ENCODE data around the gene TEKT2. TPM values are rescaled to one million over a fixed set of nuclear protein-coding genes. Genes with fewer than 3 reads are reported as not detected.
A peak's percentile ranks its signal among the peaks of the same experiment; 100 is the strongest.

TEKT2 gene
- total and polyA plus RNA-seq, 2 of the 8 experiments (the other 6 are each of a cell fraction or from before 2014, with no cell fraction given) = 1.6 to 1.7 TPM

GRCh38 chr1:36070349-36070748, 13.5 kb upstream of the TEKT2 start:
- H4K5ac ChIP-seq (ENCODE audit: insufficient read length, low read depth, low read length) = no peak overlapping the region
- no peak overlapping the region for H2AFZ ChIP-seq (ENCODE audit: low read length)
- no peaks in the 10 kb centered on the region for H3K4me1 ChIP-seq (replicated peaks in 1 of 4; ENCODE audit: control insufficient read depth in 3 of 4, insufficient read depth in 4 of 4, low read length in 3 of 4)
- H4K8ac ChIP-seq (ENCODE audit: extremely low read depth, insufficient read depth, low read length) = no peak overlapping the region
- H3K4me2 ChIP-seq (ENCODE audit: insufficient read depth in 1 of 2, low read depth in 2 of 2, low read length in 2 of 2) = no peak overlapping the region
- H3K18ac ChIP-seq (ENCODE audit: extremely low read depth, low read length) = no peak overlapping the region
- H3K4ac ChIP-seq (replicated peaks; ENCODE audit: insufficient read length, low read depth, low read length) = no peak overlapping the region
- no peak overlapping the region for H3K23ac ChIP-seq (ENCODE audit: insufficient read length)
- no peak overlapping the region for H2BK5ac ChIP-seq (ENCODE audit: low read depth, low read length)
- H3K79me2 ChIP-seq (ENCODE audit: control insufficient read depth in 1 of 2, insufficient read depth in 2 of 2, low read length in 2 of 2) = no peaks in the 10 kb centered on the region
- no peaks in the 10 kb centered on the region for H3K23me2 ChIP-seq (ENCODE audit: low read depth, low read length)
- no peak overlapping the region for H3K4me3 ChIP-seq (ENCODE audit: extremely low read depth in 1 of 4, insufficient read depth in 2 of 4, low read depth in 3 of 4, low read length in 4 of 4)
- no peak overlapping the region for H2BK15ac ChIP-seq (ENCODE audit: low read length)
- H3K56ac ChIP-seq (replicated peaks; ENCODE audit: insufficient read length, low read depth, low read length) = no peak overlapping the region
- no peak overlapping the region for H4K91ac ChIP-seq (replicated peaks; ENCODE audit: insufficient read length, low read length)
- DNase-seq (ENCODE audit: low read depth in 1 of 2, low spot score in 2 of 2) (no peak), FAIRE-seq (peak; percentile 28)
- no peak overlapping the region for H2BK20ac ChIP-seq (ENCODE audit: low read length)
- H3K27me3 ChIP-seq (replicated peaks in 1 of 4; ENCODE audit: control insufficient read depth in 3 of 4, extremely low read depth in 1 of 4, insufficient read depth in 3 of 4, low read length in 3 of 4) = no peaks in the 10 kb centered on the region
- H3K36me3 ChIP-seq (ENCODE audit: control insufficient read depth in 2 of 4, insufficient read depth in 4 of 4, low read length in 3 of 4) = no peaks in the 10 kb centered on the region
- TF ChIP-seq SRF (IDR thresholded peaks at IDR 0.05; ENCODE audit: low read depth, low read length) (no peak), ATF2 (IDR thresholded peaks at IDR 0.05; ENCODE audit: low read length) (no peak), JUN (IDR thresholded peaks at IDR 0.05; ENCODE audit: low read depth, low read length) (no peak), RXRA (IDR thresholded peaks at IDR 0.05; ENCODE audit: insufficient read depth, low read depth, low read length) (no peak), BCL11A (IDR thresholded peaks at IDR 0.05; ENCODE audit: low read depth in 2 of 2, low read length in 2 of 2) (no peak), CHD1 (IDR thresholded peaks at IDR 0.05; ENCODE audit: low read depth, low read length) (peak; percentile 86), EP300 (IDR thresholded peaks at IDR 0.05; ENCODE audit: borderline replicate concordance in 1 of 2, low read depth in 2 of 2, low read length in 2 of 2) (peak in 1 of 2 experiments; percentile 89; a peak in 2 of 3 replicates), JUND (IDR thresholded peaks at IDR 0.05; ENCODE audit: low read length) (peak; percentile 85), E2F6 (IDR thresholded peaks at IDR 0.05) (no peak), CREB1 (IDR thresholded peaks at IDR 0.05) (no peak), BACH1 (IDR thresholded peaks at IDR 0.05; ENCODE audit: low read length) (no peak), GABPA (IDR thresholded peaks at IDR 0.05; ENCODE audit: borderline replicate concordance, insufficient read depth, low read length) (no peak)
- no peak overlapping the region for H2BK120ac ChIP-seq (replicated peaks; ENCODE audit: low read depth, low read length)
- H3K14ac ChIP-seq (ENCODE audit: insufficient read length) = no peak overlapping the region
- no peaks in the 10 kb centered on the region for H4K20me1 ChIP-seq (replicated peaks in 1 of 2; ENCODE audit: control insufficient read depth in 1 of 2, insufficient read depth in 2 of 2, low read length in 2 of 2)
- CTCF ChIA-PET (ENCODE audit: partially characterized antibody) = interaction anchor here (1.0 kb wide), 1 partner anchor 31 kb away, joined by 3 read pairs; no protein-coding TSS in a partner anchor
- 66% methylated on average over 2 of the region's 2 CpGs; no CpG with 5 or more reads in 1 of the 2 experiments for whole genome bisulfite sequencing, 2 experiments (ENCODE audit: extremely low coverage in 1 of 2, insufficient coverage in 1 of 2, insufficient read length in 1 of 2, insufficient replicate concordance in 2 of 2, low coverage in 1 of 2, low lambda C conversion rate in 2 of 2, missing lambda C conversion rate in 1 of 2)
- H3K9me3 ChIP-seq (ENCODE audit: insufficient read depth in 2 of 2, low read depth in 1 of 2, low read length in 1 of 2) = no peaks in the 10 kb centered on the region
- no peak overlapping the region for H3K9ac ChIP-seq (replicated peaks in 1 of 4; ENCODE audit: extremely low read depth in 1 of 4, low read depth in 3 of 4, low read length in 3 of 4)
- POLR2A ChIA-PET (ENCODE audit: partially characterized antibody) = interaction anchor here (1.6 kb wide), 1 partner anchor 16 kb away, joined by 4 read pairs; no protein-coding TSS in a partner anchor
- H2BK12ac ChIP-seq (ENCODE audit: low read depth, low read length) = no peak overlapping the region
- H3K27ac ChIP-seq (ENCODE audit: low read depth, low read length) = no peak overlapping the region
- H3K79me1 ChIP-seq (ENCODE audit: low read depth, low read length) = no peaks in the 10 kb centered on the region
- no peak overlapping the region for H2AK5ac ChIP-seq (ENCODE audit: low read depth, low read length)
